HEK293T (cell line): ENCODE measurements around the gene PHB1.

Experiments used
- CTCF ChIA-PET: fragments of 350-600 bp; formaldehyde crosslinking; extraction: SDS; loops from one replicate; lab custom pipeline; 2021; ENCODE audit warnings: antibody characterized with exemption, inconsistent platforms; lab: Yijun Ruan, JAX
- POLR2A ChIA-PET: fragments of 350-600 bp; formaldehyde crosslinking; extraction: SDS; loops from one replicate; lab custom pipeline; 2020; ENCODE audit warnings: antibody characterized with exemption, inconsistent platforms; lab: Yijun Ruan, JAX
- DNase-seq: peaks from one replicate; pipeline ENCODE4 v3.0.0; 2012; ENCODE audit warnings: mixed read lengths; ENCODE audit errors: extremely low spot score
- ARNT ChIP-seq: fragments of 450-650 bp; IDR thresholded peaks from 2 replicates; pipeline ENCODE4 v1.6.1; 2017; ENCODE audit warnings: mild to moderate bottlenecking
- BHLHE40 ChIP-seq: fragments of 450-650 bp; IDR thresholded peaks from 2 replicates; pipeline ENCODE4 v1.6.1; 2016; ENCODE audit warnings: mild to moderate bottlenecking, moderate library complexity, borderline replicate concordance
- CTBP1 ChIP-seq: fragments of 450-650 bp; IDR thresholded peaks from 2 replicates; pipeline ENCODE4 v1.6.1; 2016; ENCODE audit warnings: borderline replicate concordance
- ELF4 ChIP-seq: fragments of 450-650 bp; IDR thresholded peaks from 2 replicates; pipeline ENCODE4 v1.6.1; 2017; ENCODE audit warnings: antibody characterized with exemption
- FOXA1 ChIP-seq: fragments of 450-650 bp; IDR thresholded peaks from 2 replicates; pipeline ENCODE4 v1.6.1; 2016; ENCODE audit warnings: mild to moderate bottlenecking
- FOXK2 ChIP-seq: fragments of 450-650 bp; IDR thresholded peaks from 2 replicates; pipeline ENCODE4 v1.6.1; 2016; ENCODE audit warnings: mild to moderate bottlenecking
- FOXM1 ChIP-seq: fragments of 450-650 bp; IDR thresholded peaks from 2 replicates; pipeline ENCODE4 v1.6.1; 2017; ENCODE audit warnings: mild to moderate bottlenecking, borderline replicate concordance
- HDGF ChIP-seq: fragments of 450-650 bp; IDR thresholded peaks from 2 replicates; pipeline ENCODE4 v1.6.1; 2017; ENCODE audit warnings: antibody characterized with exemption, borderline replicate concordance
- L3MBTL2 ChIP-seq: fragments of 450-650 bp; conservative IDR thresholded peaks from 2 replicates; pipeline ENCODE4 v1.6.1; 2016; ENCODE audit warnings: mild to moderate bottlenecking
- LEF1 ChIP-seq: fragments of 450-650 bp; IDR thresholded peaks from 2 replicates; pipeline ENCODE4 v1.6.1; 2017; ENCODE audit warnings: mild to moderate bottlenecking, borderline replicate concordance
- NFRKB ChIP-seq: fragments of 450-650 bp; IDR thresholded peaks from 2 replicates; pipeline ENCODE4 v1.6.1; 2016; ENCODE audit warnings: mild to moderate bottlenecking, moderate library complexity
- SP1 ChIP-seq: fragments of 450-650 bp; IDR thresholded peaks from 2 replicates; pipeline ENCODE4 v1.6.1; 2017
- SUZ12 ChIP-seq: fragments of 450-650 bp; IDR thresholded peaks from 2 replicates; pipeline ENCODE4 v1.6.1; 2016; ENCODE audit warnings: mild to moderate bottlenecking
- TARDBP ChIP-seq: fragments of 450-650 bp; IDR thresholded peaks from 2 replicates; pipeline ENCODE4 v1.6.1; 2016
- ZNF384 ChIP-seq: fragments of 450-650 bp; IDR thresholded peaks from 2 replicates; pipeline ENCODE4 v1.6.1; 2016
- TF ChIP-seq, protein P1 (sequence below): fragments of 450-650 bp; IDR thresholded peaks from 2 replicates; pipeline ENCODE4 v1.6.1; 2016

The PHB1 gene

DNA sequence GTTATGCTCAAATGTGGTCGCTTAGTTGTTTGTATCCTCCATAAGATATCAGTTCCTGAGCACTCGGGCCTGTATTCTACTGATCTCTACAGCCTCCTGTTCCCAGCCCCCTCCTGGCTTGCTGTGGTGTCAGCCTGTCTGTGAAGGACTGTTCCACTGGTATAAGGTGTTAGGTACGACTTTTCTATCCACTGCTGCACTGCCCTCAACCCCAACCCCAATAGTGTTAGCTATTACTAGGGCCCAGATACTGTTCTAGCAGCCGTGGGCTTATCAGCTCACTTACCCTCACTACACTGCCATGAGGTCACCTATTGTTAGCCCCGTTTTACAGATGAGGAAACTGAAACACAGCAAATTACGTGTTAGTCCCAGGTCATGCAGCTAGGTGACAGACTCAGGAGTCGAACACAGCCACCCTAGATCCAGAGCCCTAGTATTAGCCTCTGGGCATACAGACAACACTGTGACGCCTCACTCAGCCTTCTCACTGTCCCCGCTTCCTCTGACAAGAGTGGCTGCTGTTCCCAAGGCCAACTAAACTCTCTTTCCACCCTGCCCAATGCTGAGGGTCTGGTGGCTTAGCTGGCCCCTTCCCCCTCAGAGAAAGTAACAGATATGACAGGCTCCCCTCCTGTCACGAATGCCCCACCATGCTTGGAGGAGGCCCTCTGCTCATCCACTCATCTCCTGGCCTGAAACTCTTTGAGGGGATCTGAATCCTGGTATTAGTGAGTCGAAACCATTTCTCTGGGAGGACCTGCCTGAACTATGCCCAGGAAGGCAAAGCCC is 27.0 kb downstream of the PHB1 start:
- no peak for DNase-seq
- TF ChIP-seq BHLHE40 (no peak), ZNF384 (no peak), SUZ12 (no peak), ARNT (no peak), FOXK2 (no peak), SP1 (no peak), L3MBTL2 (no peak), CTBP1 (no peak), HDGF (no peak), LEF1 (no peak), FOXM1 (no peak), NFRKB (no peak), FOXA1 (no peak), ELF4 (no peak), TARDBP (no peak)
- TF ChIP-seq, protein P1, sequence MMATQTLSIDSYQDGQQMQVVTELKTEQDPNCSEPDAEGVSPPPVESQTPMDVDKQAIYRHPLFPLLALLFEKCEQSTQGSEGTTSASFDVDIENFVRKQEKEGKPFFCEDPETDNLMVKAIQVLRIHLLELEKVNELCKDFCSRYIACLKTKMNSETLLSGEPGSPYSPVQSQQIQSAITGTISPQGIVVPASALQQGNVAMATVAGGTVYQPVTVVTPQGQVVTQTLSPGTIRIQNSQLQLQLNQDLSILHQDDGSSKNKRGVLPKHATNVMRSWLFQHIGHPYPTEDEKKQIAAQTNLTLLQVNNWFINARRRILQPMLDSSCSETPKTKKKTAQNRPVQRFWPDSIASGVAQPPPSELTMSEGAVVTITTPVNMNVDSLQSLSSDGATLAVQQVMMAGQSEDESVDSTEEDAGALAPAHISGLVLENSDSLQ, result no peak
- CTCF ChIA-PET, result interaction anchor here (0.8 to 1.0 kb wide), 3 partner anchors 15 to 96 kb away, joined by 3 to 5 read pairs (median 3); no protein-coding TSS in a partner anchor
- POLR2A ChIA-PET, result interaction anchor here (1.2 kb wide), 1 partner anchor 25 kb away, joined by 4 read pairs; no protein-coding TSS in a partner anchor

DNA sequence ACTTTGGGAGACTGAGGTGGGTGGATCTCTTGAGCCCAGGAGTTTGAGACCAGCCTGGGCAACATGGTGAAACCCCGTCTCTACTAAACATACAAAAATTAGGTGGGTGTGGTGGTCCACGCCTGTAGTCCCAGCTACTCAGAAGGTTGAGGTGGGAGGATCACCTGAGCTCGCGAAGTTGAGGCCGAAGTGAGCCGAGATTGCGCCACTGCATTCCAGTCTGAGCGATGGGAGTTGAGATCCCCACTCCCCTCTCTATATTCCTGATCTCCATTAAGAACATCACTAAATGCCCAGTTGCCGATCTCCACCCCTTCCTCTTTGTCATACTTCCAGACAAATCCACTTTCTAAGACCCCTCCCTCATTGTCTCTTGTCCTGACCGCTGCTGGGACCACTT is 28.3 kb downstream of the PHB1 start:
- TF ChIP-seq TARDBP (no peak), SP1 (no peak), FOXK2 (no peak), FOXM1 (no peak), L3MBTL2 (no peak), LEF1 (no peak), NFRKB (no peak)
- TF ChIP-seq, protein P1, result no peak
- ChIA-PET POLR2A (interaction anchor here (0.7 to 1.2 kb wide), 2 partner anchors 14 to 24 kb away, joined by 3 to 4 read pairs; no protein-coding TSS in a partner anchor), CTCF (interaction anchor here (0.8 to 1.4 kb wide), 2 partner anchors 14 to 18 kb away, joined by 5 to 6 read pairs; no protein-coding TSS in a partner anchor)
- no peak for DNase-seq

DNA sequence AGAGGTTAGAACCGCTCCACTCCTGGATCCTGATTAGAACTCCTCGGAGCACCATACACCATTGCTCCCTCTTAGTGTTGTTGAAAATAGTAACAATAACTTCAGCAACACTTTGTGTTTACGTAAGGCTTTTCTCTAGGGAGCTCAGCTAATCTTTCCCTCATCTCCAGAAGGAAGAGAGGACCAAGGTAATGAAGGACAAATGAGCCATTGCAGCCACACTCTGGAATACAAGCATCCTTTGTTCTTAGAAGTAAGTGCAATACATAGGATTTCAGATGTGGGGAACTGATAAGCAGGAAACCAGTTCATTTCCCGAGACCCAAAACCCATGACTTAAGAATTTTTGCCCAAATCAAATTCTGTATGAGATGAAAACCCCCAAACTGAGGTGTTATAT is 29.7 kb downstream of the PHB1 start:
- DNase-seq, result no peak
- ChIA-PET POLR2A (no interaction called here), CTCF (interaction anchor here (1.6 kb wide), 1 partner anchor 17 kb away, joined by 5 read pairs; no protein-coding TSS in a partner anchor)
- TF ChIP-seq FOXA1, result no peak
- no peak for TF ChIP-seq ARNT
- no peak for TF ChIP-seq NFRKB
- no peak for TF ChIP-seq TARDBP
- no peak for TF ChIP-seq FOXM1
- TF ChIP-seq LEF1, result no peak
- TF ChIP-seq ELF4, result no peak
- no peak for TF ChIP-seq HDGF
- TF ChIP-seq SP1, result no peak
- no peak for TF ChIP-seq L3MBTL2
- TF ChIP-seq BHLHE40, result no peak
- no peak for TF ChIP-seq FOXK2
- no peak for TF ChIP-seq CTBP1
- no peak for TF ChIP-seq SUZ12
- TF ChIP-seq, protein P1, result no peak

DNA sequence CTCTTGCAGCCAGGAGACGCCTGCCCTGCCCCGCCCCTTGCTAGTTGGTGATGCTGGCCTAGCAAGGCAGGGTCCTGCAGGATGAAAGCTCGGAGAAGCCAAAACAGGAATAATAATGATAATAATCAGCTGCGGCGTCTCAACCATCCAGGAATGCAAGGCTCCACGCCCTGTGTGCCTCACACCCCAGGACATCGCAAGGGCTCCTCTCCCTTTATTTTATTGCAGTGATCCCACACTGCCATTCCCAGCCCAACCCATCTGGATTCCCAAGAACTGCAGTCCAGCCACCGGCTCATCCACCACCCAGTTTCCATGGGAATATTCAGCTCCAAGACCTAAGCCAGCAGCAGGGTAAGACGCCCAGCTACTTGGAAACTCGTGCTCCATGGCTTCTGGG is 31.6 kb downstream of the PHB1 start:
- no peak for DNase-seq
- ChIA-PET CTCF (interaction anchor here (0.6 to 1.1 kb wide), 2 partner anchors 11 to 198 kb away, joined by 3 to 5 read pairs; no protein-coding TSS in a partner anchor), POLR2A (no interaction called here)
- no peak for TF ChIP-seq HDGF
- TF ChIP-seq LEF1, result no peak
- no peak for TF ChIP-seq ZNF384
- TF ChIP-seq, protein P1, result no peak
- TF ChIP-seq ELF4, result no peak
- no peak for TF ChIP-seq FOXK2
- no peak for TF ChIP-seq FOXM1

DNA sequence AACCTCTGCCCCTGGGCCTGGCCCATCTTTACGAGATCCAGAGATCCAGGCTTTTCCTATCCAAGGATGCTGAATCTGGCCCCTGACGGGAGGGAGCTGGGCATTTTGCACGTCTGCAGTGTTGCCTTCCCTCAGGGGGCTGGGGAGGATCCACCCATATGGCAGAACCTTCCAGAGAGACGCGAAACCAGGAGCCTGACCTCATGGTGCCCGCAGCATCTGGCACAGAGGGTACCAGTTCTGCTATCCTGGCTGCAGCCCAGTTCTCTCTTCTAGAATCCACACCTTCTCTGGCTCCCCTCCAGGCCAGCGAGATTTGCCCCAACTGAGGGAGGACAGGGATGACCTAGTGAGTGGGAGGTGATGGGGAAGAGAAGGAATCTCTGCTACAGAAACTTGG is 32.1 kb downstream of the PHB1 start:
- ChIA-PET POLR2A (no interaction called here), CTCF (interaction anchor here (0.6 to 1.1 kb wide), 2 partner anchors 11 to 197 kb away, joined by 3 to 5 read pairs; no protein-coding TSS in a partner anchor)
- no peak for DNase-seq
- TF ChIP-seq SUZ12, result no peak

DNA sequence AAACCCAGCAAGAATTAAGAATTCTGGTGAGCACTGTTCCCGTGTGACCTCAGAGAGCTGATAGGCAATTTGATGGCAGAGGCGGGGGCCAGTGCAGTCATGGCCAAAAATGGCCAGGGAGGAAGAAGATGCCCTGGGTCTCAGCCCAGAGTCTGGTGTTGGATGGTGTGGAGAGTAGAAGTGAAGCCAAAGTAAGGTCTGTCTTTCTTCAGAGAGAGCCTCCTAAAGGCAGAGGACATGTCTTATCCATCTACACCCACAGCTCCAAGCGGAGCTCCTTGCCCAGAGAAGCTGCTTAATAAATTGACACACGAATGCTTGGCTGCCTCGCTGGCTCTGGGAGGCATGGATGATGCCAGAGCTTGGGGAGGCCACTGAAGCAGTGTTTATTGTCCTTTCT is 32.9 kb downstream of the PHB1 start:
- CTCF ChIA-PET, result interaction anchor here (1.0 kb wide), 1 partner anchor 91 kb away, joined by 3 read pairs; no protein-coding TSS in a partner anchor
- POLR2A ChIA-PET, result no interaction called here
- DNase-seq, result no peak
- no peak for TF ChIP-seq L3MBTL2
- no peak for TF ChIP-seq CTBP1
- TF ChIP-seq ARNT, result no peak
- TF ChIP-seq FOXK2, result no peak
- no peak for TF ChIP-seq FOXM1
- TF ChIP-seq TARDBP, result no peak
- no peak for TF ChIP-seq ELF4
- TF ChIP-seq FOXA1, result no peak
- TF ChIP-seq BHLHE40, result no peak
- TF ChIP-seq, protein P1, result no peak
- TF ChIP-seq SUZ12, result no peak
- no peak for TF ChIP-seq LEF1
